Middle frontal gyrus (tissue), 1 donor: ENCODE results near the gene MYO15A.

Source experiments
- DNase-seq: peaks from one replicate; pipeline ENCODE4 v3.0.0-alpha.2; 2015; ENCODE audit warnings: low spot score; ENCODE audit errors: extremely low spot score

Gene MYO15A

DNA sequence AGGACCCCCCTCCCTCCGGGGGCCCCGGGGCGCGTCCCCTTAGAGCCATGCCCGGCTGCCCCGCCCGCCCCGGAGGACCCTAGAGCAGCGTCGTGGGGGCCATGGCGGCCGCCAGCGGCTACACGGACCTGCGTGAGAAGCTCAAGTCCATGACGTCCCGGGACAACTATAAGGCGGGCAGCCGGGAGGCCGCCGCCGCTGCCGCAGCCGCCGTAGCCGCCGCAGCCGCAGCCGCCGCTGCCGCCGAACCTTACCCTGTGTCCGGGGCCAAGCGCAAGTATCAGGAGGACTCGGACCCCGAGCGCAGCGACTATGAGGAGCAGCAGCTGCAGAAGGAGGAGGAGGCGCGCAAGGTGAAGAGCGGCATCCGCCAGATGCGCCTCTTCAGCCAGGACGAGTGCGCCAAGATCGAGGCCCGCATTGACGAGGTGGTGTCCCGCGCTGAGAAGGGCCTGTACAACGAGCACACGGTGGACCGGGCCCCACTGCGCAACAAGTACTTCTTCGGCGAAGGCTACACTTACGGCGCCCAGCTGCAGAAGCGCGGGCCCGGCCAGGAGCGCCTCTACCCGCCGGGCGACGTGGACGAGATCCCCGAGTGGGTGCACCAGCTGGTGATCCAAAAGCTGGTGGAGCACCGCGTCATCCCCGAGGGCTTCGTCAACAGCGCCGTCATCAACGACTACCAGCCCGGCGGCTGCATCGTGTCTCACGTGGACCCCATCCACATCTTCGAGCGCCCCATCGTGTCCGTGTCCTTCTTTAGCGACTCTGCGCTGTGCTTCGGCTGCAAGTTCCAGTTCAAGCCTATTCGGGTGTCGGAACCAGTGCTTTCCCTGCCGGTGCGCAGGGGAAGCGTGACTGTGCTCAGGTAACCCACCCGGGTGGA lies 75.8 kb downstream of the MYO15A start:
- no peak for DNase-seq

DNA sequence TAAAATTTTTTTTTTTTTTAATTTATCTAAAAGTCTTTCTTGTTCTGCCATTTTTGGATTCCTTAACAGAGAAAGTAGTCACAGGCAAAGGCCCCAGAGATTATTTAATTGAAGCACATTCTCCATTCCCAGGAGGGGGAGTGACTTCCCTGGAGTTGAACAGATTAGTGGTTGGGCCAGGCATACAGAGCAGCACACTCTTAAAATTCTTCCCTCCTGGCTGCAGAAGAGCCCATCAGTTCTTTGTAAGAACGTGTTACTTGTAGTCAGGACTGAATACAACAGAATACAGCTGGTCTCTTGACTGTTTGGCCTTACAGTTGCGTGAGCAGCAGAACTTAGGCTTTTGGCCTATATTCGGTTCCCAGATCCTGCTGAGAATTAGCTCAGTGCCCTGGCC lies 76.8 kb downstream of the MYO15A start:
- no peak for DNase-seq

- no peak for DNase-seq
Observed at GRCh38 chr17:18185832-18186626, 77.5 kb downstream of the MYO15A start.

DNA sequence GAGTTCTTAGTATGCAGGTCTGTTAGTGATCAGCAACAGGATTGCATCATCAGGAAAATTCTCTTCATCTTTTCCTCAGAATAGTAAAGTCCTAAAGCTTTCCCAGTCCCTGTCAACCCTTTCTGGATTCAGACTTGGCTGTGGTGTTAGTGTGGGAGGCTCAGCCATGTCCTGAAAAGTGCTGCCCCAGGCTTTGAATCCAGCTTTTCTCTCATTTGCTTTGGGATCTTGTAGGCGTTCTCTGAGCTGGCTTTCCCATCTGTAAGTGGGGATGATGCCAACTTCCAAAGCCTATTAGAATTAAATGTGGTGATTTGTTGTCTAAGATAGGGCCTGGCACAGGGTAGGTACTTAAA lies 78.0 kb downstream of the MYO15A start:
- peak; percentile 28 for DNase-seq

- DNase-seq, result no peak
Observed at GRCh38 chr17:18187226-18187625, 78.7 kb downstream of the MYO15A start.

GRCh38 chr17:18187821-18188761 lies 79.5 kb downstream of the MYO15A start:
- no peak for DNase-seq

- no peak for DNase-seq
Observed at GRCh38 chr17:18190628-18191235, 82.2 kb downstream of the MYO15A start.

DNA sequence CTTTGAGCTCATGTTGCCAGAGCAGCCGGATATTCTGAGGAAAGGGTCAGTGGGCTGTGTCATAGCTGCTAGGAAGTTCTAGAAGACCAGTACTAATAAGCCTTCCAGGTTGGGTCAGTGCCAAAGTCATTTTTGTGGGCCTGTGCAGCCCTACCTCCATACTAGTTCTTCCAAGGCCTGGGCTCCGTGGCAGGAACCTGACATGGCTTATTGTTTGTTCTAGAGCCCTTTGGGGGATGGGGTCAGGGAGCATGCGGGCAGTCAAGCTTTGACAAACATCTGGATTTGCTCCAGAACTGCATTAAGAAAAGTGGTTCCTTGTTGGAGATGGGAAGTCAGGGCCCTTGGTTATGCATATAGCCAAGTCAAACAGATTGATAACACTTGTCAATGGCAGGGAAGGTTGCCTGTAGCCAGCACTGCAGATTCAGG lies 82.7 kb downstream of the MYO15A start:
- DNase-seq, result no peak

- DNase-seq, result no peak
Observed at GRCh38 chr17:18191967-18192366, 83.4 kb downstream of the MYO15A start.

- no peak for DNase-seq
Observed at GRCh38 chr17:18194394-18194793, 85.8 kb downstream of the MYO15A start.

DNA sequence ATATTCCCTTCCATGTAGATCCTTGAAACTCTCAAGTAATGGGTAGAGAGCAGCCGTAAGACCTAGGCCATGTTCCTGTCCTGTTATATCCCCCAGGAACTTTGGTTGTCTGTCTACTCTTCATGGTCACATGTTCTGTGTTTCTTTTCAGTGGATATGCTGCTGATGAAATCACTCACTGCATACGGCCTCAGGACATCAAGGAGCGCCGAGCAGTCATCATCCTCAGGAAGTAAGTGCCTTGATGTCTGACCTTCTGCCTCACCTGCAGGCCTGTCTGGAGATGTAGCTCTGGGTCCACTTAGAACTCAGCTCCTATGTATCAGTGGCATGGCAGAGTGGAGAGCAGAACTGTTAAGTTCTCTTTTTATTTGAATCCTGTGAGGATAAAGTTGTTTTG lies 86.2 kb downstream of the MYO15A start:
- no peak for DNase-seq

GRCh38 chr17:18195246-18195645 lies 86.7 kb downstream of the MYO15A start:
- DNase-seq, result no peak

DNA sequence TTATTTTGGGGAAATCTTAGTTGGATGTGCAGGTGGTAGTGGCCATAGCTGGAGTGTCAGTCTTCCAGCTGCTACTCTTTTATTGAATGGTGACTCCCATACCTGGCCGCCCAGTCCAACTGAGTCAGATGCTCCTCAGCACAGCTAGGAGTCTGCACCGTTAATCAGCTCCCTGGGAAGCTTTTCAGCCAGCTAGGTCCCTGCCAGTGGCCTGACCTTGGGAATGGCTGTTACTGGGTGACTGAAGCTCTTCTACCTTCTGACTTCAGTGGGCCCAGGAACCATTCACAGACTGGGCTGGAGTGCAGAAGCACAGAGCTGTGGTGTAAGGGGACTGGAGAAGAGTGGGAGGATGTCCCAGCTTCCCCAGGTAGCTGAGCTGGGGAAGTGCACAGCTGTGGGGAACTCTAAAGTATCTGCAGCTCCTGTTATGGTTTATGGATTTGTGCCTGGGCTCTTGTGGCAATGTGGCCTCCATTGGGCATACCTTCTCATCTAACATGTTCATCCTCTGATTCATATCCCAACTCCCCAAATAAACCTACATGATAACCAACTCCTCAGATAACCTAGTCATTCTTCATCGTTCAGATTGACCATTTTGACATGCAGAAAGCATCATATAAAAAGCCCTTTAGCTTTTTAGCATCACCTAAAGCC lies 89.1 kb downstream of the MYO15A start:
- no peak for DNase-seq

DNA sequence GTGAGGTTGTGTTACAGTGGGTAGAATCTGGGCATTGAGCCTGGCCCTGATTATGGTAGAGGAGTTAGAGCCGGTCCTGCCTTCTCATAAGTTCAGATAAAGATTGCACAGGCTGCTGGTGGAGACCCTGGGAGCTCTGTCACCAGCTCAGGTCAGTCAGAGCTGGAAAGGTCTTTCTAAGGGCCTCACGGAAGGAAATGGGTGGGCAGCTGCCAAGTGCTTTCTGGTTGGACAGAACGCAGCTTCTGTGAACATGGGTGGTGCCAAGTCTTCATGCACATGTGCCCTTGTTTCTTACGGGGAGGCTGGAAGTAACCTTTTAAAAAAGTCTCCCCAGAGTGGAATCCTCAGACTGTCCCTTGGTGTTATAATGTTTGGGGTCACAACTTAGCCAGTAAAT lies 90.0 kb downstream of the MYO15A start:
- no peak for DNase-seq

DNA sequence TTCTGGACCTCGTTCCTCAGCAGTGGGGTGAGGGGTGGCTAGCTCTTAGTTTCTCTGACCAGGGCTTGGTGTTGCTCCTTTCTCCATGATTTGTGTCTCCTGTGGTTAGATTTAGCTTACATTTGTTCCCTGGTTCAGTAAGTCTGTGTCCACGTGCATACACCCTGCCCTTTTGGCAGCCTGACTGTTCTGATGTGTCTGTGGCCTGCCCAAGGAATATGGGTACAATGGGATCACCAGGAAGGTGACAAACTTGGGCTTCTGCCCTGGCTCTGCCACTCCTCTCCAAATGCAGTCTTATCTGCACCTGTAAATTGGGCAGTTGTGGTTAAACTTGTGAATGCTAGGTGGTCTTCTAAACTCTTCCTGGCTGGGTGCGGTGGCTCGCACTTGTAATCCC lies 92.6 kb downstream of the MYO15A start:
- DNase-seq, result no peak

GRCh38 chr17:18203308-18203707 lies 94.8 kb downstream of the MYO15A start:
- DNase-seq, result no peak

DNA sequence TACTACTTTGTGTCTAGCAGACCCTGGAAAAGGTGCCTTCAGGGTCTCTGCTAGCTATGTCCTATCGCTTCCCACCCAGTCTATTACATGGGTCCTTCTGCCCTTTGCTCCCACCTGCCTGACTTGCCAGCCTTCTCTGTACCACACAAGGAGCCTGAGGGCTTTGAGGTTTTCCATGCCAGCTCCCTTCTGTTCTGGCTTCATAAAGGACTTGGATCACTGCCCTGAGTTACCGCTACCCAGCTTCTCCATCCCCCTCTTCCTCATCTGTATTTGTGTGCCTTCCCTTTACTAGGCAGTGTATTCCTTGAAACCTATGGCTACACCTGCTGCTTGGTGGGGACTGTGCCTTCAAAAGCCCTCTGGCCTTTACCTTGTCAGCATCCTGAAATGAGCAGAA lies 97.3 kb downstream of the MYO15A start:
- no peak for DNase-seq

DNA sequence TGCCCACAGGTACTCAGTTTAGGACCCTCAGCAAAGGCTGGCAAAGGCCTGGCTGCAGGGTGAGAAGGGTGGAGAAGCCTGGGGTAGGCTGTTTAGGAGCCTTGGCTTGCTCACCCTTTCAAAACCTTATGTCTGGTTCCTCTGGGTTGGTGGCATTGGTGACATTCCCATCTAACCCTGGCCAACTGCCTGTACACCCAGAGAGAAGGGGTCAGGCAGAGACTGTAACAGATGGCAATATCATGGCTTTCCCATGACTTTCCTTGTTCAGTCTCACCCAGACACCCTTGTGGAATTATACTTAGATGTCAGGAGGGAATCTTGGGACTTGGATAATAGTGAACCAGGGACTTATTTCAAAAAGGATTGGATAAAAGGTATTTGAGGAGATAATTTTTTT lies 98.4 kb downstream of the MYO15A start:
- DNase-seq, result no peak

GRCh38 chr17:18208092-18208491 lies 99.5 kb downstream of the MYO15A start:
- no peak for DNase-seq

GRCh38 chr17:18213666-18214270 lies 105.2 kb downstream of the MYO15A start:
- no peak for DNase-seq
